Measurements from ENCODE around the gene DBH.

The DBH gene

GRCh38 chr9:133604856-133605255 is 31.3 kb upstream of the DBH start:
- DNase-seq (ENCODE audit: low read depth) = no peak

GRCh38 chr9:133605446-133605845 is 30.7 kb upstream of the DBH start:
- DNase-seq (ENCODE audit: low read depth) = no peak

GRCh38 chr9:133605856-133606707 is 30.1 kb upstream of the DBH start:
- DNase-seq (ENCODE audit: low read depth) = no peak

GRCh38 chr9:133606708-133607025 is 29.5 kb upstream of the DBH start:
- no peak for DNase-seq (ENCODE audit: low read depth)

- no peak for DNase-seq (ENCODE audit: low read depth)
Observed at GRCh38 chr9:133607381-133607780, 28.8 kb upstream of the DBH start.

GRCh38 chr9:133607976-133608375 is 28.2 kb upstream of the DBH start:
- no peak for DNase-seq (ENCODE audit: low read depth)

GRCh38 chr9:133608382-133608781 is 27.8 kb upstream of the DBH start:
- no peak for DNase-seq (ENCODE audit: low read depth)

- no peak for DNase-seq (ENCODE audit: low read depth)
Observed at GRCh38 chr9:133608889-133609288, 27.3 kb upstream of the DBH start.

- DNase-seq (ENCODE audit: low read depth) = no peak
Observed at GRCh38 chr9:133609311-133610098, 26.7 kb upstream of the DBH start, which contains the start of gene FAM163B. TSS of gene FAM163B (minus strand) at chr9:133609389. CDS start at chr9:133580223, 29,166 bp downstream.

DNA sequence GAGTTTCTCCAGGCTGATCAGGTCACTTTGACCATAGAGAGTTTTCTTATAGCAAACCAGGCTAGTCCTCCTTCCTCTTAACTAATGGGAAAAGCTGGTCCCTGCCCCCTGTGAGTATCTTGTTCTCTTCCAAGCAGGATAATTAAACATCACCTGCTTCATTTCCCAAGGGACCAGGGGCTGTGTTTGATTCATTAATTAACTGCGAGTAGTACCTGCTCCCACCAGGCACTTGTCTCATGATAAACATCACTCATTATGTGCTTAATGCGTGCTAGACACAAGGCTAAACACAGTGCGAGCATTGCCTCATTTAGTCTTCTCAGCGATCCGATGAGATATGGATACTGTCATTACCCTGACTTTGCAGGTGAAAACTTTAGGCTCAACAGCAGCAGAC is 25.3 kb upstream of the DBH start:
- no peak for DNase-seq (ENCODE audit: low read depth)

- DNase-seq (ENCODE audit: low read depth) = no peak
Observed at GRCh38 chr9:133612051-133612450, 24.1 kb upstream of the DBH start.

DNA sequence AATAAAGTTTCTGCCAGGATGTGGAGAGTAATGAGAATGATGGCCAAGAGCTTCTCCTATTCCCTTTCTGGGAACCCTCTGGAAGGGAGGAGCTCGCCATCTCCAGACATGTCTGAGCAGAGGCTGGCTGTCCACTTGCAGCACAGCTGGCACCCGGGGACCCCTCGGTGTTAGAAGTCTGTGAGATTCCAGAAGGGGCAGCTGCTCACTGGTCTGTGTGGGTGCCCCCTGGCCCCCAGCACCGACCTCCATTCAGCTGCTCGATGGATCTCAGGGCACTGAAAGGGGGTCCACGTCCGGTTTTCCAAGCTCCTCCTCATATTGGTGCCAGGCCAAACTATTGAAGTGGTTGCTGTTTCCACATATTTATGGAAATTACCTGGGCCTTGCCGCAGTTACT is 23.3 kb upstream of the DBH start:
- no peak for DNase-seq (ENCODE audit: low read depth)

DNA sequence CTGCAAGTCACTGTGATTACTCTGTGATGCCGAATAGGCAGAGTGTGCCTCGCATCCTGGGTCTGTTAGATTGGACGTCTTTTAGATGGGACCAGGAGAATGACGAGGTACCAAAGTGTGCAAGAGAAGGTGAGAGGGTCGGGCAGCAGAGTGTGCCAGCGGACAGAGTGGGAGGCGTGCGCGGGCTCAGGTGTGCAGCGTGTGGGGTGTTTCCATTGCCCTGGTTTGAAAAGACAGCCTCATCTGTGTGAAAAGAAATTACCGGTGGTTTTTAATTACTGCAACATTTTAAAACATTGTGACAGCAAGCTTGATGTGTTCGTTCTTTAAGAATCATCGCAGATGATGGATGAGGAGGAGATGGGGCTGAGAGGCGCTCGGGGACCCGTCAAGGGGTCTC is 22.7 kb upstream of the DBH start:
- no peak for DNase-seq (ENCODE audit: low read depth)

DNA sequence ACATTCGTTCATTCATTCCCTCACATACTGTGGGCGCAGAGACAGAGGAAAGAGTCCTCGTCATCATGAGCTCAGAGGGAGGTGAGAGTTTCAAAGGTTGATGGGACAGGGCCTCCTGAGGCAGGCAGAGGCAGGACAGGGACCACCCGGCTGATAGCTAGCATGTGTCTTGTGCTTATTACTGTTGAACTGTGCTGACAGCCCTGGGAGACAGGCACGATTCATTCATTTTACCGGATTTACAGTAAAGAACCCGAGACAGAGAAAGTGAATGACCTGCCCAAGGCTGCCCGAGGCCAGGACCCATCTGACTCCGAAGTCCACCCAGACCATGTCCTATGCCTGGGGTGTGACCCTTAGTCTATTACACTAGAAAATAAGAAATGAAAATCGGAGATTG is 22.1 kb upstream of the DBH start:
- DNase-seq (ENCODE audit: low read depth) = no peak

- DNase-seq (ENCODE audit: low read depth) = no peak
Observed at GRCh38 chr9:133614678-133615077, 21.5 kb upstream of the DBH start.

DNA sequence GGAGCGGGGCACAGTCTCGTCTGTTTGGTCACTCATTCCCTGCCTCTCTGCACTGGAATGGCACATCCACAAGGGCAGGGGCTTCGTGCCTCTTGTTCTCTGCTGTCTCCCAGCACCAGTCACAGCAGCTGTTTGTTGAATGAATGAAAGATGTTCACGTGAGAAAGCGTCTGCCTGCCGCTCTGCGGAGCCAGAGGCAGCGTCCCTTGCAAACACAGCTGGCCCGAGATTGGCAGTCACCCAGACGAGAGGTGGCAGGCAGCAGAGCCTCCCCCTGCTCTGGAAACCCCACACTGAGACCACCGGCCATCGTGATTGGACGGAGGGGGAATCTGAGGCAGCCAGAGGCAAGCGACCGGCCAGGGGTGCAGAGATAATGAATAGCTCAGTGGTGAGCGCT is 21.0 kb upstream of the DBH start:
- DNase-seq (ENCODE audit: low read depth) = no peak

GRCh38 chr9:133615606-133616188 is 20.5 kb upstream of the DBH start:
- DNase-seq (ENCODE audit: low read depth) = no peak

DNA sequence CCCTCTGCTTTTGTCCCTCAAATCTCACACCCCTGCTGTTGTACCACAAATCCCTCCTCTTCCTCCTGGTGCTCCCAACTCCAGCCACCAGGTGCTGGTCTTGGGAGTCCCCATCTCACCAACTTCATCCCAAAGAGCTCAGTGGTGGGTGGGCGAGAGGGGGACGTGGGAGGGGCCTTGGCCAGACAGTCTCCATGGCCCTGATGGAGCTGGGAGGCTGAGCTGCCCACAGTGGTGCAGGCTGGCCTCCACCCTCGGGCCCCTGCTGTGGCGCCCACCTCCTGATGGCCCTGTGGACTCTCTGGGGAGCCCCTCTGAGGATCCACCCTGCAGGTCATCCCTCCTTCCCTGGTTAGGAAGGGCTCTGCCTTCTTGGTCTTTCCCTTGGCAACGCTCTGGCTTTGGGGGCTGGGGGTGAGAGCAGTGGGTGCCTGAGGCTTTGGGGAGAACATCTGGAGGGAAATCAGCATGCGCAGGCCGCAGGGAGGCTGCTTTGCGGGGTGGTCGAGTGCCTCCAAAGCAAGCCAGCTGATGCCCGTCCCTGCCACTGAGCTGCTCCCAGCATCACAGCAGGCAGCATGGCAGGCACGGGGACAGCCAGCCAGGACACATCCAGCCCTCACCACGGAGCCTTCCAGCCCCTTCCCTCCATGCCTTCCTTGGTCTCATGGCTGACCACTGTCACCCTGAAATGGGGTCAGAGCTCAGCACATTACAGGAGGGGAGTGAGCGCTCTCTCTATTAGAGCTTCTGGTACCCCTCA is 19.3 kb upstream of the DBH start:
- no peak for DNase-seq (ENCODE audit: low read depth)

DNA sequence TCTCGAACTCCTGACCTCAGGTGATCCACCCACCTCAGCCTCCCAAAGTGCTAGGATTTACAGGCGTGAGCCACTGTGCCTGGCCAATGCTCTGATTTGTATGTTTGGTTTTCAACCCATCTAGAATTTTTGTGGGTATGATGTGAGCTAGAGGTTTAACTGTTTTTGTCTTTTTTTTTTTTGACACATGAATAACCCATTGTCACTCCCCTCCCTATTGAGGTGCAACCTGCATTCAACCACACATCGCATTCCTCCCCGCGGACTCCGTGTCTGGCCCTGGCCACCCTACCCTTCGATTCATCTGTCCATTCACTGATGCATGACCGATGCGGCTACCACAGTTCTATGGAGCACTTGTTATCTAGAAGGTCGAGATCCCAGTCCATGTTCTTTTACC is 17.4 kb upstream of the DBH start:
- no peak for DNase-seq (ENCODE audit: low read depth)

GRCh38 chr9:133619791-133620190 is 16.4 kb upstream of the DBH start:
- no peak for DNase-seq (ENCODE audit: low read depth)

DNA sequence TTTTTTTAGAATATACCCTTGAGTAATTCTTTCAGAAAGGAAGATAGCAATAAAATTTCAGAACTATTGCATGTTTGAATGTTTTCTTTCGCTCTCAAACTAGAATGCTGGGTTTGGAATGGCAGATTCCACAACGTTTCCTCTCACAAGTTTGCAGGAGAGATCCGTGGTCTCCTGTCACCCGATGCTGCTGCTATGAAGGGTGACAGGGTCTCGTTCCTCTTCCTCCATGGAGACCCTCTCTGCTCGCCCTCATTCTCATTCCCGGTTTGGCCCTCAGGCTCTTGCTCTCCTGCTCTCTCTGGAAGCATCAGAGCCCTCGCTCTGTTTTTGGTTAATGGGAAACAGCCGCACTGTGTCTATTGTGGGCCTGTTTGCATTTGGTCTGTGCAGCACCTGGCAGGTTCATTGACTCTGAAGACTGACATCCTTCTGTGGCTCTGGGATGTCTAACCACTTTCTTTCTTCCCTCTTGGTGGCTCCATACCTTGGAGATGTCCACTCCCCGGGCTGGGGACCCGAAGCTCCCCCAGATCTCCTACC is 14.4 kb upstream of the DBH start:
- DNase-seq (ENCODE audit: low read depth) = no peak

- DNase-seq (ENCODE audit: low read depth) = no peak
Observed at GRCh38 chr9:133622555-133622954, 13.6 kb upstream of the DBH start.
